HCT116 (cell line): ENCODE results near the gene SUMO4. TPM values are rescaled to one million over a fixed set of nuclear protein-coding genes. Genes with fewer than 3 reads are reported as not detected.

Experiments used
- ATAC-seq: fragments of 200-7000 bp; cut with Tn5 transposase; 2 replicates; pipeline ENCODE4 v1.9.1; 2020; ENCODE audit warnings: mild to moderate bottlenecking, moderate library complexity
- BruUV-seq: library from RNA; stranded (reverse); fragments of 400-500 nt; replicated peaks from 2 replicates; lab custom pipeline; 2021; lab: Mats Ljungman, UMichigan
- CTCF ChIA-PET: fragments of 300-600 bp; sonication (Branson Sonifier 250); formaldehyde crosslinking; loops from one replicate; lab custom pipeline; 2021; ENCODE audit warnings: antibody characterized with exemption; lab: Charles Lee
- POLR2A ChIA-PET: fragments of 300-600, 350-600 bp; sonication (Branson Sonifier 250); formaldehyde crosslinking; loops from one replicate; lab custom pipeline; 2021; ENCODE audit warnings: antibody characterized with exemption; lab: Charles Lee
- RAD21 ChIA-PET, 2 experiments: fragments of 300-600 bp; sonication (Branson Sonifier 250); formaldehyde crosslinking; loops; one replicate each; lab custom pipeline; 2023; ENCODE audit warnings: low total read pairs in 2 of 2; ENCODE audit not compliant: uncharacterized antibody in 2 of 2, unreplicated experiment in 2 of 2, low non-redundant PET in 1 of 2; lab: Charles Lee
- DNase-seq: peaks from one replicate; pipeline ENCODE4 v3.0.0-alpha.2; 2010; ENCODE audit warnings: low read depth, low spot score
- H2AFZ ChIP-seq: fragments of 200-600 bp; shearing (Covaris generic), sonication (generic); 2 replicates; pipeline ENCODE4 v1.6.1; 2017; ENCODE audit warnings: low read depth, mixed run types, mixed read lengths, antibody characterized with exemption, low read length; ENCODE audit not compliant: poor library complexity, severe bottlenecking
- H3K27ac ChIP-seq: 2 replicates; pipeline ENCODE4 v1.5.1; 2012; ENCODE audit warnings: low read depth, low read length
- H3K27me3 ChIP-seq: fragments of 200-600 bp; sonication (generic); 2 replicates; pipeline ENCODE4 v1.6.1; 2016; ENCODE audit warnings: mixed run types, low read length, mixed read lengths; ENCODE audit not compliant: insufficient read depth
- H3K36me3 ChIP-seq, 2 experiments: fragments of 200-500 bp in 1 of 2; fragments of 200-600 bp in 1 of 2; sonication (Bioruptor generic) in 1 of 2; sonication (generic) in 1 of 2; 2 replicates each; pipeline versions ENCODE4 v1.5.1 to v1.6.1; 2014 to 2016; ENCODE audit warnings: low read length in 2 of 2, inconsistent platforms in 1 of 2, mixed read lengths in 1 of 2, mixed run types in 1 of 2; ENCODE audit not compliant: insufficient read depth in 2 of 2, control insufficient read depth in 1 of 2
- H3K4me1 ChIP-seq, 2 experiments: fragments of 200-600 bp in 1 of 2; sonication (generic) in 1 of 2; 2 replicates each; pipeline versions ENCODE4 v1.5.1 to v1.6.1; 2012 to 2017; ENCODE audit warnings: low read length in 2 of 2, inconsistent platforms in 1 of 2, mild to moderate bottlenecking in 1 of 2, mixed read lengths in 1 of 2, mixed run types in 1 of 2, moderate library complexity in 1 of 2; ENCODE audit not compliant: insufficient read depth in 2 of 2, control insufficient read depth in 1 of 2
- H3K4me2 ChIP-seq: fragments of 200-600 bp; sonication (generic); 2 replicates; pipeline ENCODE4 v1.6.1; 2017; ENCODE audit warnings: mixed run types, low read length, mixed read lengths
- H3K4me3 ChIP-seq, 2 experiments: fragments of 200-600 bp in 1 of 2; sonication (generic) in 1 of 2; replicated peaks in 1 of 2; 2 replicates each; pipeline ENCODE4 v1.5.1; 2011 to 2016; ENCODE audit warnings: low read length in 2 of 2, control low read depth in 1 of 2, low read depth in 1 of 2, mild to moderate bottlenecking in 1 of 2, mixed read lengths in 1 of 2, mixed run types in 1 of 2
- H3K79me2 ChIP-seq: fragments of 200-600 bp; sonication (generic); 2 replicates; pipeline ENCODE4 v1.6.1; 2017; ENCODE audit warnings: mild to moderate bottlenecking, mixed run types, low read length, moderate library complexity, mixed read lengths; ENCODE audit not compliant: insufficient read depth
- H3K9ac ChIP-seq: fragments of 200-600 bp; sonication (generic); 2 replicates; pipeline ENCODE4 v1.6.1; 2016; ENCODE audit warnings: low read length, mixed read lengths
- H3K9me2 ChIP-seq: fragments of 200-600 bp; sonication (generic), shearing (Covaris generic); 2 replicates; pipeline ENCODE4 v1.6.1; 2017; ENCODE audit warnings: mixed run types, mild to moderate bottlenecking, moderate library complexity; ENCODE audit not compliant: insufficient read depth
- H3K9me3 ChIP-seq, 2 experiments: fragments of 200-500 bp in 1 of 2; fragments of 200-600 bp in 1 of 2; sonication (Bioruptor generic) in 1 of 2; sonication (generic) in 1 of 2; 2 replicates each; pipeline ENCODE4 v1.6.1; 2014 to 2017; ENCODE audit warnings: low read length in 2 of 2, mixed read lengths in 2 of 2, inconsistent platforms in 1 of 2, low read depth in 1 of 2, mild to moderate bottlenecking in 1 of 2, mixed run types in 1 of 2, moderate library complexity in 1 of 2; ENCODE audit not compliant: control insufficient read depth in 1 of 2, insufficient read depth in 1 of 2
- H4K20me1 ChIP-seq: fragments of 200-600 bp; sonication (generic), shearing (Covaris generic); 2 replicates; pipeline ENCODE4 v1.6.1; 2017; ENCODE audit warnings: mixed run types, mild to moderate bottlenecking, moderate library complexity; ENCODE audit not compliant: insufficient read depth
- ATF3 ChIP-seq: IDR thresholded peaks from 2 replicates; pipeline ENCODE4 v1.6.1; 2012
- CEBPB ChIP-seq: IDR thresholded peaks from 2 replicates; pipeline ENCODE4 v1.6.1; 2012; ENCODE audit warnings: low read depth
- CTCF ChIP-seq, 3 experiments: fragments of 200-600 bp in 1 of 3; sonication (generic) in 1 of 3; IDR thresholded peaks in 2 of 3; conservative IDR thresholded peaks in 1 of 3; 2 replicates each; pipeline ENCODE4 v1.5.1; 2012 to 2017; ENCODE audit warnings: low read depth in 2 of 3, low read length in 2 of 3, antibody characterized with exemption in 1 of 3, borderline replicate concordance in 1 of 3, control low read depth in 1 of 3, mild to moderate bottlenecking in 1 of 3, mixed read lengths in 1 of 3, mixed run types in 1 of 3, moderate library complexity in 1 of 3; ENCODE audit not compliant: insufficient read depth in 1 of 3
- EGR1 ChIP-seq: IDR thresholded peaks from 2 replicates; pipeline ENCODE4 v1.6.1; 2012; ENCODE audit warnings: low read depth
- ELF1 ChIP-seq: IDR thresholded peaks from 2 replicates; pipeline ENCODE4 v1.6.1; 2012; ENCODE audit warnings: low read depth, borderline replicate concordance
- EZH2 ChIP-seq: fragments of 200-600 bp; sonication (generic); IDR thresholded peaks from 2 replicates; pipeline ENCODE4 v1.6.1; 2017; ENCODE audit warnings: antibody characterized with exemption, mixed run types
- EZH2phosphoT487 ChIP-seq: fragments of 200-600 bp; IDR thresholded peaks from 2 replicates; pipeline ENCODE4 v1.6.1; 2018; ENCODE audit warnings: antibody characterized with exemption, borderline replicate concordance
- JUND ChIP-seq: IDR thresholded peaks from 2 replicates; pipeline ENCODE4 v1.6.1; 2012
- MAX ChIP-seq: IDR thresholded peaks from 2 replicates; pipeline ENCODE4 v1.6.1; 2012
- POLR2A ChIP-seq: IDR thresholded peaks from 2 replicates; pipeline ENCODE4 v1.7.0; 2011; ENCODE audit warnings: borderline replicate concordance; ENCODE audit not compliant: insufficient read depth, insufficient read length; ENCODE audit errors: extremely low read depth
- POLR2AphosphoS5 ChIP-seq: IDR thresholded peaks from 2 replicates; pipeline ENCODE4 v1.6.1; 2011; ENCODE audit warnings: mild to moderate bottlenecking, low read depth, low read length, moderate library complexity
- REST ChIP-seq: IDR thresholded peaks from 2 replicates; pipeline ENCODE4 v1.6.1; 2012; ENCODE audit warnings: low read depth
- SIN3A ChIP-seq: IDR thresholded peaks from 2 replicates; pipeline ENCODE4 v1.6.1; 2012; ENCODE audit warnings: low read depth
- SP1 ChIP-seq: IDR thresholded peaks from 2 replicates; pipeline ENCODE4 v1.6.1; 2012; ENCODE audit warnings: low read depth
- TCF7L2 ChIP-seq: IDR thresholded peaks from 2 replicates; pipeline ENCODE4 v1.7.0; 2011; ENCODE audit warnings: borderline replicate concordance, inconsistent platforms; ENCODE audit not compliant: insufficient read depth, insufficient read length; ENCODE audit errors: extremely low read depth
- YY1 ChIP-seq: IDR thresholded peaks from 2 replicates; pipeline ENCODE4 v1.6.1; 2011; ENCODE audit warnings: low read length, low read depth, moderate library complexity, mild to moderate bottlenecking; ENCODE audit not compliant: insufficient replicate concordance; ENCODE audit errors: extremely low read depth
- intact Hi-C: fragments of 100-400 bp; cut with micrococcal nuclease; formaldehyde crosslinking; loops from 2 replicates; pipeline ENCODE4 v1.10.0; 2022
- total RNA-seq: library from RNA; stranded (reverse); gene quantifications from one replicate; pipeline ENCODE4 v1.2.1, GENCODE V29; 2021; ENCODE audit not compliant: unreplicated experiment

The SUMO4 gene
- total RNA-seq, 1 experiment from 2014 or later = 1.6 TPM

- ATAC-seq (no peak), DNase-seq (no peak)
- H3K27me3 ChIP-seq = no peaks in the 10 kb centered on the region
- H3K27ac ChIP-seq = no peak overlapping the region
- H3K4me3 ChIP-seq = no peak overlapping the region
- no TSS peak for BruUV-seq
- H3K79me2 ChIP-seq = no peaks in the 10 kb centered on the region
- intact Hi-C loops = no loop called here
- no peak overlapping the region for H2AFZ ChIP-seq
- no peaks in the 10 kb centered on the region for H3K9me2 ChIP-seq
- H4K20me1 ChIP-seq = no peaks in the 10 kb centered on the region
- CTCF ChIA-PET = no interaction called here
- H3K4me2 ChIP-seq = no peak overlapping the region
- H3K9me3 ChIP-seq = no peaks in the 10 kb centered on the region
- H3K4me1 ChIP-seq = peaks cover 0 to 7% of the 10 kb centered on the region in 2 experiments; a peak in 2 of 4 replicates
- RAD21 ChIA-PET = no interaction called here
- no peaks in the 10 kb centered on the region for H3K36me3 ChIP-seq
- H3K9ac ChIP-seq = no peak overlapping the region
- POLR2A ChIA-PET = no interaction called here
- TF ChIP-seq JUND (no peak), YY1 (no peak), SIN3A (no peak), EZH2 (no peak), CTCF (IDR thresholded peaks at IDR 0.05 in 2 of 3, conservative IDR thresholded peaks at IDR 0.05 in 1 of 3; ENCODE audit: borderline replicate concordance in 1 of 3, insufficient read depth in 1 of 3, low read depth in 2 of 3, low read length in 2 of 3) (no peak), EGR1 (no peak), REST (no peak), ELF1 (no peak), MAX (no peak), CEBPB (no peak), POLR2AphosphoS5 (no peak), POLR2A (no peak), SP1 (no peak), TCF7L2 (no peak), ATF3 (no peak), EZH2phosphoT487 (no peak)
Observed at GRCh38 chr6:149435919-149436586, 36.0 kb downstream of the SUMO4 start.
